HG03159 (cell line): ENCODE data around the gene FDXACB1.

ENCODE experiments used
- ATAC-seq: cut with Tn5 transposase; IDR thresholded peaks from one replicate; pipeline ENCODE4 v1.9.1; 2021; ENCODE audit warnings: mild to moderate bottlenecking, moderate library complexity; ENCODE audit not compliant: unreplicated experiment

Gene FDXACB1

DNA sequence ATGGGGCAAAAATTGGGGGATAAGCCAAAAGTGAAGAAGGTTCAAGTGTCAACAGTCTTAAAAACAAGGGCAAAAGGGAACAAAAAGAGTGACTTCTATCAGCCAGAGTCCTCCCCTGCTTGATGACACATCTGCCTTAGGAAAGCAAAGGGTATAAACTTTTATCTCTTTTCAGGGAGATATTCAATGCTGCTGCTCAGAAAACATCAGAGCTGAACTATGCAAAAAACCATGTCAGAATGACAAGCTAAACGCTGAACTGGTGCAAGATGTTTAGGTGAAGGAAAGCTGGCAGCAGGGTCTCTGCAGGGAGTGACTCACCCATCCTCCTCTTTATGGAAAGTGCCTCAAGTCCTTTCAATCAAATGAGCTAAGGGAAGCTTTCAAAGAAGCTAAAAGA lies 32.3 kb downstream of the FDXACB1 start:
- ATAC-seq: no peak

DNA sequence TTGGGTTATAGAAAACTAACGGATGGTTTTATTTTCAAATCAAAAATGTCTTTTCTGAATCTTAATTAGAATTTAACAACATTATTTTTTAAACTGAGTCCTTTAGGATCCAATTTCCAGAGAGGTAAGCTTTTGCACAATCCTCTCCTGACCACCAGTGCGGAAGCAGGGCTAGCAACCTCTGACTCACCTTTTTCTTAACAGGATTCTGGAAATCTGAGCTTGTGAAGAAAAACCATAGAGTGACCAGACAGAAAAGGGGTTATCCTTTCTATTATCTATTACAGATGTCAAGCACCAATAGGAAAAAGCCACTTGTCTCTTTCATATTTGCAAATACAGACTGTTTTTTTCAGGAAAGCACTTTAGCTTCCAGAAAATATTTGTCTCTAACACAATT lies 32.9 kb downstream of the FDXACB1 start:
- no peak for ATAC-seq

GRCh38 chr11:111845276-111846028 lies 33.5 kb downstream of the FDXACB1 start:
- no peak for ATAC-seq

GRCh38 chr11:111843661-111844060 lies 35.3 kb downstream of the FDXACB1 start:
- ATAC-seq: no peak

DNA sequence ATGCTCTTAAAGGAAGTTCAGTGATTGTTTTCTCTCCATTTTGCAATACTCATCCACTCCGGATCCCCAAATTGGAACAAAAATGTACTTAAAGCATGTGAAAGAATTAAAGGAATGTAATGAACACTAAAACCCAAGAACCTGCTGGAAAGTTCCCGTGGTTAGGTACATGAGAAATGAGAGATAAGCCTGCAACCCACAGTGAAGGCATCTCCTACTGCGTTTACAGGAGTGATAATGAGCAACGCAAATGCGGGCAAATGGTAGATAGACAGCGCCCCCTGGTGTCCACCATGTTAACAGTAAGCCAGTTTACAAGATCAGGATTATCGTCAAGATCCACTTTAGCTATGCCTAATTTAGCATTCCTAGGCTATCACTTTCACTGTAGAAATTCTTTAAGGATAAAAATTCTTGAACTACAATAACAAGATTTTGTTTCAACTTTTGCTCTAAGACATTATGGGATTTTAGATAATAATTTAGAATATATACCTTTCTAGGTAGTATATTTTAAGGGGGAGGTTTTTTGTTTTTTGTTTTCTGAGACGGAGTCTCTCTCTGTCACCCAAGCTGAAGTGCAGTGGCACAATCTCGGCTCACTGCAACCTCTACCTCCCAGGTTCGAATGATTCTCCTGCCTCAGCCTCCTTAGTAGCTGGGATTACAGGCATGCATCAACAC lies 37.5 kb downstream of the FDXACB1 start:
- ATAC-seq: peak; percentile 57

- no peak for ATAC-seq
Measured at GRCh38 chr11:111840143-111840542, 38.8 kb downstream of the FDXACB1 start.

- no peak for ATAC-seq
Measured at GRCh38 chr11:111838054-111838453, 40.9 kb downstream of the FDXACB1 start.

- no peak for ATAC-seq
Measured at GRCh38 chr11:111837366-111837891, 41.5 kb downstream of the FDXACB1 start.

- peak; percentile 81 for ATAC-seq
Measured at GRCh38 chr11:111836721-111837120, 42.2 kb downstream of the FDXACB1 start.

- ATAC-seq: no peak
Measured at GRCh38 chr11:111836162-111836561, 42.8 kb downstream of the FDXACB1 start.

GRCh38 chr11:111835665-111836064 lies 43.3 kb downstream of the FDXACB1 start:
- no peak for ATAC-seq

DNA sequence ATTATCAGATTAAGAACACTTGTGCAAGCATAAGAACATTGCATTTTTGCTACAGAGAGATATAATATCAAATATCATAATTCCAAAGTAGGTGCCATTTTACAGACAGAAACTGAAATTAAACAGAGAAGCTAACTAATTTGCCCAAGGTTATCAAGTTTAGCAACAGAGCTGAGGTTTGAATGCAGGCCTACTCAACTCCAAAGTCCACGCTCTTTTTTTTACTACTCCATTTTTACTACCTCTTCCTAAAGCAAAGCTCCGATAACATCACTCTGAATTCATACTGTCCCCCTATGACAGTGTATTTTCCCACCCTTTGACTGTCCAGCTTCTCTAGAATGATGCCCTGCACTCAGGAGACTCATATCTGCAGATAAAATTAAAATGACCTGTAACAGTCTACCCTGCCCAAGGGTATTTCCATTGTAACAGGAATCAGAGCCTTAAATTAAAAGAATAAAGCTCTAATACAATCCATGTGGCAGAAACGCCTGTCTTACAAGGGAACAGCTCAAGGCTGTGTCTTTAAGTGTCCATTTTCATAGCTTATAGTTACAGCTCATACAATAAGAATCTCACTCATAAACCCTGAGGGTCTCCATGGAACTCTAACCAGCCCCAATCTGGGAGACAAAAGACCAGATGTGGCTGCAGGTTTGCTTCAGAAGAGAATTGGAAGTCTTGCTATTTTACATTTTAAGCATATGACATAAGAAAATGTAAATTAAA lies 44.4 kb downstream of the FDXACB1 start:
- no peak for ATAC-seq

GRCh38 chr11:111833524-111833923 lies 45.4 kb downstream of the FDXACB1 start:
- no peak for ATAC-seq

- no peak for ATAC-seq
Measured at GRCh38 chr11:111829185-111829968, 49.6 kb downstream of the FDXACB1 start.

- ATAC-seq: no peak
Measured at GRCh38 chr11:111826322-111826950, 52.5 kb downstream of the FDXACB1 start.
